Stimulated activated CD4-positive, alpha-beta T cell treated with anti-CD3 and anti-CD28 coated beads, Interleukin-1b, Interleukin-23, amount 100 ng/mL, for 24 hours (primary cell): Measurements from ENCODE around the gene SPATA45.
"Not testable (repeated sequence)": the region's sequence is repeated elsewhere in the genome, so short reads cannot be mapped to it uniquely, and the experiment has no call there.

Experiments used
- DNase-seq, 4 experiments: peaks; one replicate each; pipeline ENCODE4 v3.0.0-alpha.2; 2020; ENCODE audit warnings: low read depth in 4 of 4, low spot score in 1 of 4

SPATA45 gene

DNA sequence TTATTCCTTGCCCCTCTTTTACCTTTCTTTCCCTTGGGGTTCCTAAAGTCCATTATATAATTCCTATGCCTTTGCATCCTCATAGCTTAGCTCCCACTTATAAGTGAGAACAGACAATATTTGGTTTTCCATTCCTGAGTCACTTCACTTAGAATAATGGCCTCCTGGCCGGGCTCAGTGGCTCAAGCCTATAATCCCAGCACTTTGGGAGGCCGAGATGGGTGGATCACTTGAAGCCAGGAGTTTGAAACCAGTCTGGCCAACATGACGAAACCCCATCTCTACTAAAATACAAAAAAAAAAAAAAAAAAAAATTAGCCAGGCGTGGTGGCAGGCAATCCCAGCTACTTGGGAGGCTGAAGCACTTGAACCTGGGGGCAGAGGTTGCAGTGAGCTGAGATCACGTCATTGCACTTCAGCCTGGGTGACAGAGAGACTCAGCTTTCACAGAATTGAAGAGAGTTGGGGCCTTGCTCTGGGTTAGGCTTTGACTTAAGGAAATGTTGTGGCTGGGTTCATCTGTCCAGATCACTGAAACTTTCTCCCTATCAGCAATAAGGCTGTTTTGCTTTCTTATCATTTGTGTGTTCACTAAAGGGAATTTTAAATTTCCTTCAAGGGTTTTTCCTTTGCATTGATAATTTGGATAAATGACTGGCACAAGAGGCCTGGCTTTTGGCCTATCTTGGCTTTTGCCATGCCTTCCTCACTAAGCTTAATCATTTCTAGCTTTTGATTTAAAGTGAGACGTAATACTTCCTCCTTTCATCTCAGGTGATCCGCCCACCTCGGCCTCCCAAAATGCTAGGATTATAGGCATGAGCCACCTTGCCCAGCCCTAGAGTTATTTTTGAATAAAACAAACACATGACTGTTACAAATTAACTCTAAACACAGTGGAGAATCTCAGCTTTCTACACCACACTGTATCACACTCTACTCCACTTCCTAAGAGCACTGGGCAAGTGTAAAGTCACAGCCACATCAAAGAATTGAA lies 13.9 kb downstream of the SPATA45 start:
- DNase-seq, result not testable (repeated sequence)

DNA sequence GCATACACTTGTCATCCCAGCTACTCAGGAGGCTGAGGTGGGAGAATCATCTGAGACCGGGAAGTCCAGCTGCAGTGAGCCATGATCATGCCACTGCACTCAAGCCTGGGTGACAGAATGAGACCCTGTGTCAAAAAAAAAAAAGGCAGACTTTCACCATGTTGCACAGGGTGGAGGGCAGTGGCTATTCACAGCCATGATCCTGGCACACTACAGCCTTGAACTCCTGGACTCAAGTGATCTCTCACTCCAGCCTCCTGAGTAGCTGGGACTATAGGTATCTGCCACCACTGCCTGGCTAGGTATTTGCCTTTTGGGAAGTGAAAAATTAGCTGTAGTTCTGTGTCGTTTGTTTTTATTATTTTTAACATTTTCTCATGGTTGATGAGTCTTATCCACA lies 19.1 kb downstream of the SPATA45 start:
- DNase-seq, result no peak

DNA sequence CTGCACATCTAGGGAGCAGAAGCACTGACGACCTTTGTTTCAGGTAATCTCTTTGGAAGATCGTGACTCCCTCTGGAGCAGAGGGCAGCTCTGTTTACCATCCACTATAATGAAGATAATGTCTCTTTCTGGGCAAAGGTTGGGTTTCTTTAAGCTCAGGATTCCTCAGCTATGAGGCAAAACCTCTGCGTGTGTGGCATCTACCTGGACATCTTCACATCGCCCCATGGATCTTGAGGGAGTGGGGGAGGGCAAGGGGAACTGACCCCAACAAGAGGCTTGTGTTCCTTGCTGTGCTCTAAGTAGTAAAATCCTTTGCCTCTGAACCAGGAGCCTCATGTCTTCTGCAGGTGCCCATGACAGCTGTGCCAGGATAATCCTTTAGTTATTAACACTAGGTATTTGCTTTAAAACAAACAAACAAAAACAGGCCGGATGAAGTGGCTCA lies 19.6 kb downstream of the SPATA45 start:
- DNase-seq, result no peak

DNA sequence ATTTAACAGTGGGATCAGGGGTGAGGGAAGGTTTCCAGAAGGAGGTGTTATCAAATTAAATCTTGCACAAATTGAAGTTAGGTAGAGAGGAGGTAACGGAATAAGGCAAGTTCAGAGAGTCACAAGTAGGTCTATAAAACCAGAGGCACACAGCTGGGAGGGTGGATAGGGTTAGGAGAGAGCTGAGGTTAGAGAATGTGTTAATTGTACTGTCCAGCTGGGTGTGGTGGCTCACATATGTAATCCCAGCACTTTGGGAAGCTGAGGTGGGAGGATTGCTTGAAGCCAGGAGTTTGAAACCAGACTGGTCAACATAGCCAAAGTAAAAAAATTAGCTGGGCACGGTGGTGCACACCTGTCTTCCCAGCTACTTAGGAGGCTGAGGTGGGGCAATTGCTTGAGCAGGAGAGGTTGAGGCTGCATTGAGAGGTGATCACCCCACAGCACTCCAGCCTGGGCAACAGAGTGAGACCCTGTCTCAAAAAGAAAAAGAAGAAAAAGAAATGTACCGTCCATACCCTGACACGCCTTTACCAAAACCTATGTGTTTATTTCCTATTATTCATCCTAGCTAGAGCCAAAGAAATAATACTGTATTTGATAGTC lies 20.2 kb downstream of the SPATA45 start:
- no peak for DNase-seq

DNA sequence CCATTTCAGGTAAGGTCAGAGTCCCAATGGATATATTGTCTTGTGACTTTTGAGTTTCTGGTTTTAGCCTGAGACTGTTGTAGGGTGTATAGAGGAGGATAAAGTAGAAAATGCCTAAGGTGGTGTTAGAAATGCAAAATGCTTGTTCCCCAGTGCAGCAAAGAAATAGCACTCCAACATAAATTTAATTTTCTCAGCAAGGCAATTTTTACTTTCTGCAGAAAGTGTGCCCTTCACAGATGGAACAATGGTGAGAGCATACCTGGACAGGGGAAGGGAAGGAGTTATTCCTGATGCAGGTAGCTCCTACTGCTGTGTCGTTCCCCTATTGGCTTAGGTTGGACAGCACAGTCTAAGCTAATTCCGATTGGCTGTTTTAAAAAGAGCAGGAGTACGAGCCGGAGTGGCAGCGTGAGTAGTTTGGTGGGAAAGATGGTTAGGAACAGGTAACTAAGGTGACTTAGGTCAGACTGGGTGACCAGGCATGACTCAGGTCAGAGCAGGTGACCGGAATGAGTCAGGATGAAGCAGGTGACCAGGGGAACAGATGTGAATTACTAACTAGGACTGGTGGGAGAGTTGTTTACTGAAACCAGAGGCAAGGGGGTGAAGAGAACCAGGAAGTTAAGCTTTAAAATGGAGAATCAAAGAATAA lies 21.5 kb downstream of the SPATA45 start:
- DNase-seq, result no peak

DNA sequence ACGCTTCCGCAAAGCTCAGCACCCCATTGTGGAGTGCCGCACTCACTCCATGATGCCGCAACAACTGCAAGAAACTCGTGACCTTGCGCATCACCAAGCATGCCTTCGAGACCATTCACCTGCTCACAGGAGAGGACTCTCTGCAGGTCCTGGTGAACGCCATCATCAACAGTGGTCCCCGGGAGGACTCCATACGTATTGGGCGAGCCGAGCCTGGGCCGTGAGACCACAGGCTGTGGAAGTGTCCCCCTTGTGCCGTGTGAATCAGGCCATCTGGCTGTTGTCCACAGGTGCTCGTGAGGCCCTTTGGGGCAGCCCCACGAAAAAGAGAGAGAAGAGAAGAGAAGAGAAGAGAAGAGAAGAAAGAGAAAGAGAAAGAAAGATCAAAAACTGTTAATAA lies 23.2 kb downstream of the SPATA45 start:
- DNase-seq, result no peak

DNA sequence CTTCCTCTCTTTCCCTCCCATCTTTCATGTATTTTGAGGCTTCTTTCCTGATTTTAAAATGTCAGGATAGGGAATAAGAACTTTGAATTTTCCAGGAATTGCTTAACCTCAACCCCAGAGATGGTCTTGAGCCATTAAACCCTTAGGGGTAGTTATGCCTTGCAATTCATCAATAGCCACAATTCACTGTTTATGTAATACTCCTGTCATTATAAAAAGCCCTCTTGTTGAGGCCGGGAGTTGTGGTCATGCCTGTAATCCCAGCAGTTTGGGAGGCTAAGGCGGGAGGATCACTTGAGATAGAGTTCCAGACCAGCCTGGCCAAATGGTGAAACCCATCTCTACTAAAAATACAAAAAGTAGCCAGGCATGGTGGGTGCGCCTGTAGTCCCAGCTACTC lies 24.5 kb downstream of the SPATA45 start:
- DNase-seq, result no peak

DNA sequence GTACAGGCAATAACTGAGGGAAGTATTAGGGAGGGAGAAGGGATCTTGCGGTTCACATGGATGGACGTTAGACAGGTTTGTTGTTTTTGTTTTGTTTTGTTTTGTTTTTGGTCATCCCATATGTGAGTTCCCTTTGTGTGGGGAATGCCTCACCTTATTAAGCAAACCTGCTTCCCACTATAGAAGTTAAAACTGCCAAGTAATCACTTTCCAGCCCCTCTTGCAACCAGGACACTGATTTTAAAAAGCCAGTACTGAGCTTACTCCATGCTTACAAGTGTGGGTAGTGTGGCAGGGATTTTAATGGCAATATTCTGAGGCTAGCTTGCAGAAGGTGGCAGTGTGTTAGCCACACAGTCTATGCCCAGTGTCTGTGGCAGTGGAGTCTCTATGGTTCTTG lies 26.5 kb downstream of the SPATA45 start:
- DNase-seq, result no peak

DNA sequence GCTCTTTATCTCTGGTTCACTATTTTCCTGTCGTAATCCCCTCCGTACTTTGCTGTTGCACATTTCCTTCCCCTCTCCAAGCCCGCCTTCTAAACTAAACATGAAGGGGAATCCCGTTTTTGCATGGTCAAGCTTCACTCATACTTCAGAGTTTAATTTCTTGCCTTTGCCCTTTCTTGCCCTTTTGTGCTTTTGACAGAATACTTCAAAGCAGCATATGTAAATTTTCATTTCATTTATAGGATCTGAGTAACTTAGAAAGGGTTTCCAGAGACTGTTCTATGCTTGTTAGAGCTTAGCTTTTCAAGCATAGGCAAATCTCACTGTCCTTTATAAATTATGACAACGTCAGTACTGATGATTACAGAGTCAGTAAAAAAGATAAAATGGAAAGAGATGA lies 27.7 kb downstream of the SPATA45 start:
- DNase-seq, result no peak

DNA sequence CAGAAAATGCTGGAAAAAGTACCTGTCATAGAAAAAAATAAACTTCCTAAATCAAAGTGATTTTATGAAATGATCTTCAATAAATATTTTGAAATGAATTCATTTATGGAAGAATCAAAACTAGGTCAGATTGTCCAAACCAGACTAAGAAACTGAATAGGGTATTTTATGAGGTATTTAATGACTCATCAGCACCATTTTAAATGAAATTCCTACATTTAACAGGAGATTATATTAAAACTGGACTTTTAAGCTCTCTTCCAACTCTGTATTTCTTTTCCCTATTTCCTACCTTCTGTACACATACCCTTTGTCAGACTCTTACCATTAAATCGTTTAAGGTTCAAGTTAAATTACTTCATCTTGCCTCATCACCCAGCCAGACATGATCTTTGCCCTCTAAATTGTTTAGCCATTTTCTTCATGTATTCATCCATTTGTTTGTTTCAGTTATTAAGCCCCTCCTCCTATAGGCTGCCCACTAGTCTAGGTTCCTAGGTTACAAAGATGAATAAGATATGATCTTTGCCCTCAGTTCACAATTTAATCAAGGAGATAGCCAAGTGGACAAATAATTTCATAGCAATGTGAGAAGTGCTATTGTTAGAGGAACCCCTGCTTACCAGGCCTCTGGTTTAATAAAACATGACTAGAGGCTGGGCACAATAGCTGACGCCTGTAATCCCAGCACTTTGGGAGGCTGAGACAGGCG lies 30.7 kb downstream of the SPATA45 start:
- DNase-seq, result no peak

DNA sequence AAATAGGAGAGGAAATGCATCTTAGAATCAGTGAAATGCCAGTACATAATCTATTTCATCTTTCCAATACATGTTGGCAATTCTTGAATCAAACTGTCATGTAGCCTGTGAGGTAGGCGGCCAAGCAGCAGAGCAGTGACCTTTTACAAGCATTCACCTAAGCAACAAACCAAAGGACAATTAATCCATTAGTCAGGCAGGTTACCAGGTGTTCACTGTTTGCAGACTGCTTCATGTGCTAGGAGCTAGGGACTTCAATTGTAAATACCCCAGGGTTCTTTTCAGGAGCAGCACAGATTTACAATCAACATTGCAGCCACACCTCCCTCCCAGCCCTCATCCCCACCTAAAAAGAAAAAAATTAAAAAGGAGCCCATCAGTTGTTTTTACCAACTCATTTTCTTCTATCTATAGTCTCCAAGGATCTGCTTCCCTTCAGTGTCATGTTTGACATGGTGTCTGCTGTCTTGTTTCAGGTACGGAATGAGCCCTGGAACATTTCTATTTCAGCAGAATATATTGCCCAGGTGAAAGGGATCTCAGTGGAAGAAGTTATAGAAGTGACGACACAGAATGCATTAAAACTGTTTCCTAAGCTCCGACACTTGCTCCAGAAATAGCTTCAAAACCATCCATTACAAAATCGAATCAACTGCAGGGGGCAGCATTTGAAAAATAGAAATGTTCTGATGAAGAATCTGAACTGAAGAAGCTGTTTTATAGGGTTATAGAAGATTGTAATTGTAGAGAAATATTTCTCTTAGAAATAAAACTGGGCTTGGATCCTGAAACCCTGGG lies 32.7 kb downstream of the SPATA45 start:
- no peak for DNase-seq

DNA sequence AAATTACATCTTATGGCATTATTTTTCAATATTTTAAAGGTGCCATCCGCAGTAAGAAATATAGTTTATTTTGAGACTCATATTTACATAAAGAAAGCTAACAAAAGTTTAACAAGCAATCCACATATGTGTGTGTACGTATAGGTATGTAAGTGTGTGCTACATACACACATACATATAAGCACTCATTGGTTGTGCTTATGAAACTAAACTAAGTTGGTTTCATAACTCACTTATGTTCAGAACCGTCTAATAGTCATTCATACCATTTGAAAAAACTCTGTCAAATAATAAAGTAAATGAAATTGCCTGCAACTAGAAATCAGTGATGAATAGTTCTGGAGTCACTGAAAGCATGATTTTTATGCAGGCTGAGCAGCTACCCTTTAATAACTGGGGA lies 41.7 kb downstream of the SPATA45 start:
- DNase-seq, result no peak

DNA sequence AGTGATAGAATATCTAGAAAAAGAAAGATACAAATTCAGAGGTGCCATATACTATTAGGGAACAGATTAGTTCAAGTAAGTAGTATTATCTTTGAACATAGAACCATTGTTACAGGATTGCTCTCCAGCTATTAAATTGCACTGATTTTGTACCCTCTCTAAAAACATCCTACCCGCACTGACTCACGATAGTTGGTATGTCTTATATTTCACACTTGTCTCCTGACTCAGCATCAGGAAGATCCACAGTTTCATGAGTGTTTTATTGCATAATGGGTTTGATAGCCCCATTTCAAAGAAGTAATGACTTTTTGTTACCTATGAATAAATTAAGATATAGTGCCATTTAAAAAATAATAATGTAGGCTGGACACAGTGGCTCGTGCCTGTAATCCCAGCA lies 49.8 kb downstream of the SPATA45 start:
- no peak for DNase-seq

DNA sequence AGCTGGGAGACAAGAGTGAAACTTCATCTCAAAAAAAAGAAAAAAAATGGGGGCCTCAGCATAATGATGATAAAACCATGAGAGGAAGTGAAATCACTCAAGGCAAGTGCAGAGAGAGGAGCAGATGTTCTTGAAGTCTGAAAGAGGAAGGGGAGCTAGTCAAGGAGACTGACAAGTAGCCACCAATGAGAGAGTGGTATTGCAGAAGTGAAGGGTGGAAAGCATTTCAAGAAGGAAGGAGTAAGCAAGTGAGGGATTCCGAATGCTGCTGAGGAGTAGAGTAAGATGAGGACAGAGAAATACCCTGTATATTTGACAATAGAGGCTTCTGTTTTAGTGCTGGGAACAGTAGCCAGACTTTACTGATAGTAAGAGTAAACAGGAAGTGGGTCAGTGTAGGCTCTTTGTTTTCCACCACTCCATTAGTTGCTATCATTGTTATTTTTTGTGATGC lies 52.9 kb downstream of the SPATA45 start:
- DNase-seq, result no peak

DNA sequence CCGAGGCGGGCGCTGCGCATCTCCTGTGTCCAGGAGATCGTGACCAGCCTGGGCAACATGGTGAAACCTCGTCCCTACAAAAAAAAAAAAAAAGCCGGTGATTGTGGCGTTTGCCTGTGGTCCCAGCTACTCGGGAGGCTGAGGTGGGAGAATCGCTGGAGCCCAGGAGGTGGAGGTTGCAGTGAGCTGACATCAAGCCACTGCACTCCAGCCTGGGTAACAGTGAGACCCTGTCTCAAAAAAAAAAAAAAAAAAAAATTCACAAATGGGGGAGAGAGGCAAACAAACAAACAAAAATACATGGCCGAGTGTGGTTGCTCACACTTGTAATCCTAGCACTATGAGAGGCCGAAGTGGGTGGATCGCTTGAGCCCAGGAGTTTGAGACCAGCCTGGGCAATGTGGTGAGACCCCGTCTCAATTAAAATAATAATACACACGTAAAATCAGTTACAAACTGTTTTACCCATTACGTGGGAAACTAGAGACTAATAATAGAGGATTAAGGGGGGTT lies 55.0 kb downstream of the SPATA45 start:
- DNase-seq, result no peak

DNA sequence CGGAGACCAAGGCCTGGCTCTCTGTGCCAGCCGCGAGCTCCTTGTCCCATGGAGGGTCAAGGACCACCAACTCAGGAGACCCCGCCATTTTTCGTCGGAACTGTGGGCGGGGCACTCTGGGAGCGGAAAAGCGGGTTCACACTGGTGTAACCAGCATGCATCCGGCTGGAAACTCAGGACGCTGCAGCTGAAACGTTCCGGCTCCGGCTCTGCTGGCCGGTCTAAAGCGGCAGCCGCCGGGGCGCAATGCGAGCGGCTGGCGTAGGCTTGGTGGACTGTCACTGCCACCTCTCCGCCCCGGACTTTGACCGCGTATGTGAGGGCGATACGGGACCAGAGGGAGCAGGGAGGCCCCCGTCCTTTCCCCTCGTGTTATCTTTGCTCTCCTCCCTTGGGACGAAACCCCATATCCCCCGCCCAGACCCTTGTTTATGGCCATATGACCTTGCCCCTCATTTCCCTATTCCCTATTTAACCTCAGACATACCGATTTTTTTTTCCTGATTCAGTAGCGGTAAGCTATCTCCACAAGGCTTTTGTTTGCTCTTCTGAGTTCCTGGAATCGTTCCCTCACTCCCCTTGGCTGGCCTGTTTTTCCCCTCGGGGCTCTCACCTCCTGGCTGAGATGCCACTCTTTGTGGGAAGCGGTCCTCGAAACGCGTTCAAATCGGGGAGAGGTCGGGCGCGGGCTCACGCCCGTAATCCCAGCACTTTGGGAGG lies 55.6 kb downstream of the SPATA45 start, which contains the start of the genes NSL1 and TATDN3:
NSL1 (minus strand) TSS at position 102 of the 720 bp plus-strand sequence; CDS start at position 88, 14 bp downstream.
TATDN3 (plus strand) TSS at position 219 of the 720 bp plus-strand sequence; CDS start at position 247, 28 bp downstream.
- DNase-seq, result peak; percentile 87 to 99 (median 88)

DNA sequence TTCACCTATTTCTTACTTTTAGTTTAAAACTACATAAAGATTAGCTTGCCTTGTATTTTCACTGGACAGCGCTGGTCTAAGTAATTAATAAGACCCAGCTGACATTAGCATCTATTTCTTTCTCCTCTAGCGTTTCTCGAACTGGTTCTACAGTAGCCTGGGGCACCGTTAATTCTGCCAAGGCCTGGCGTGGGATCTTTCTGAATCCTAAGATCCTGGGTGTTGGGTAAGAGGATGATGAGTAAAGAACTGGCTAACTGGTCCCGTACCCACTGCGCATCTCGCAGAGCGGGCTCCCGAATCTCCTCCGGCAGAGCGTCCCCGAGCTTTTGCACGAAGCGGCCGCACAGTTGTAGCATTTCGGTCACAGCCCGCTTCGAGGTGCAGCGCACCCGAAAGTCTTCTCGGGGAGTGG lies 56.2 kb downstream of the SPATA45 start:
- no peak for DNase-seq

DNA sequence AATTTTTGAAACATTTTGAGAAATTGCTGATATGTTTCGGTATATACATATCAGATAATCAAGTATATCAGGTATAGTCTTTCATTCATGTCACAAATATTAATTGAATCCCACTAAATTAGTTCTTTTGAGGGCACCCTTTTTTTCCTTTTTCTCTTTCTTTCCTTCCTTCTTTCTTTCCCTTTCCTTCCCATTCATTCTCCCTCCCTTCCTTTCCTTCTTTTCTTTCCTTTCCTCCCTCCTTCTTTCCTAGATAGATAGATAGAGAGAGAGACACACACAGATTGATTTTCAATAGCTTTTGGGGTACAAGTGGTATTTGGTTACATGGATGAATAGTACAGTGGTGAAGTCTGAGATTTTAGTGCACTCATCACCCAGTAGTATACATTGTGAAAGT lies 61.6 kb downstream of the SPATA45 start:
- no peak for DNase-seq

DNA sequence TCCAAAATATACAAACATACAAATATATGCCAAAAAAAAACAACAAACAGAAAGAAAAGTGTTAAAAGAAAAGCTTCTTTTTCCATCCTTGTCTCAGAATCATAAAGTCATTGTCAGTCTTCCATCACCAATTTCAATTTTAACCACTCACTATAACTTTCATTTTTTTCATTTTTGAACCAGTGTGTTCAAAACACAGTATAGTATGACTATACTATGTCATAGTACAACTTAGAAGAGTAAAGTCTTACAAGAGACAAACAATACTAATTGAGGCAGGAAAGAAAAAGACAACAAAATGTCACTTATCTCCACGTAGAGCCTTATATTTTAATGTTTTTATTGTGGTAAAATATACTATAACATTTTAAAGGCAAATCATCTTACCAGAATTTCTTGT lies 63.5 kb downstream of the SPATA45 start:
- DNase-seq, result no peak
